Testis (tissue), 3 donors: ENCODE results near the gene RASA3. TPM values are rescaled to one million over a fixed set of nuclear protein-coding genes. Genes with fewer than 3 reads are reported as not detected.

Source experiments
- DNase-seq: peaks from one replicate; pipeline ENCODE4 v3.0.0-alpha.2; 2019
- H3K27ac ChIP-seq, 2 donors: fragments of 200-600 bp; sonication (generic); one replicate each; pipeline ENCODE4 v1.5.1; 2019
- H3K27me3 ChIP-seq: fragments of 200-600 bp; sonication (generic); one replicate; pipeline ENCODE4 v1.5.1; 2019
- H3K36me3 ChIP-seq: fragments of 200-600 bp; sonication (generic); one replicate; pipeline ENCODE4 v1.5.1; 2017; ENCODE audit warnings: low read depth; ENCODE audit errors: missing control alignments
- H3K4me1 ChIP-seq: fragments of 200-600 bp; sonication (generic); one replicate; pipeline ENCODE4 v1.5.1; 2019
- H3K4me3 ChIP-seq, 2 donors: fragments of 200-600 bp; sonication (generic); one replicate each; pipeline ENCODE4 v1.5.1; 2017 to 2019
- H3K9me3 ChIP-seq: fragments of 200-600 bp; sonication (generic); one replicate; pipeline ENCODE4 v1.5.1; 2017
- CTCF ChIP-seq, 3 experiments: fragments of 450-650 bp in 2 of 3; fragments of 200-600 bp in 1 of 3; sonication (generic) in 1 of 3; IDR thresholded peaks; one replicate each; pipeline ENCODE4 v1.5.1; 2016 to 2019; ENCODE audit warnings: antibody characterized with exemption in 3 of 3, mild to moderate bottlenecking in 2 of 3, moderate library complexity in 1 of 3
- POLR2A ChIP-seq: fragments of 450-650 bp; IDR thresholded peaks from one replicate; pipeline ENCODE4 v1.6.1; 2017; ENCODE audit warnings: antibody characterized with exemption, mild to moderate bottlenecking, moderate library complexity
- WGBS, 2 donors: methylation state at CpG; one replicate each; pipeline ENCODE4 v1.1.5; 2018; 5-methylcytosine and 5-hydroxymethylcytosine counted together
- intact Hi-C: fragments of 100-400 bp; cut with DNase I; formaldehyde crosslinking; loops from one replicate; pipeline ENCODE4 v1.15.1; 2023; ENCODE audit warnings: low total_unique reads
- polyA plus RNA-seq: library from polyadenylated mRNA; stranded (reverse); fragments of 350-450 nt; fragmentation: Illumina TruSeq; extraction: RNeasy Lipid Tissue Mini Kit (QIAGEN cat#74804); gene quantifications from one replicate; pipeline ENCODE4 v1.2.3, GENCODE V29; 2014; ENCODE audit warnings: low read depth, low replicate concordance; ENCODE audit not compliant: insufficient read depth
- total RNA-seq, 2 donors: library from RNA; depleted of rRNA; stranded (reverse); fragments of >200 nt; gene quantifications; one replicate each; pipeline ENCODE4 v1.2.3, GENCODE V29; 2016

Gene RASA3
- total and polyA plus RNA-seq, 3 donors from 2014 or later, result 13.2 to 21.6 (median 16.4) TPM

GRCh38 chr13:113979791-113980471, 152.5 kb downstream of the RASA3 start:
- no peaks in the 10 kb centered on the region for H3K36me3 ChIP-seq
- TF ChIP-seq POLR2A (no peak), CTCF (IDR thresholded peaks at IDR 0.05) (no peak)
- no peak for DNase-seq
- no peak overlapping the region for H3K4me3 ChIP-seq
- no peak overlapping the region for H3K27ac ChIP-seq
- H3K27me3 ChIP-seq, result no peaks in the 10 kb centered on the region
- 82 to 88% methylated on average over 19 to 20 of the region's 20 CpGs for WGBS, 2 donors
- intact Hi-C loops, result no loop called here
- no peaks in the 10 kb centered on the region for H3K4me1 ChIP-seq
- H3K9me3 ChIP-seq, result no peaks in the 10 kb centered on the region

GRCh38 chr13:113978741-113979481, 153.5 kb downstream of the RASA3 start:
- Histone ChIP-seq H3K27me3 (no peaks in the 10 kb centered on the region), H3K36me3 (no peaks in the 10 kb centered on the region), H3K4me3 (no peak overlapping the region), H3K9me3 (no peaks in the 10 kb centered on the region), H3K4me1 (no peaks in the 10 kb centered on the region), H3K27ac (no peak overlapping the region)
- DNase-seq, result no peak
- intact Hi-C loops, result no loop called here
- TF ChIP-seq CTCF (IDR thresholded peaks at IDR 0.05), result no peak
- TF ChIP-seq POLR2A, result no peak
- 90 to 94% methylated on average over 24 to 41 of the region's 41 CpGs for WGBS, 2 donors

GRCh38 chr13:113977976-113978375, 154.4 kb downstream of the RASA3 start:
- H3K4me3 ChIP-seq, result no peak overlapping the region
- intact Hi-C loops, result no loop called here
- WGBS, 2 donors, result 74 to 84% methylated on average over 13 of the region's 13 CpGs
- H3K9me3 ChIP-seq, result no peaks in the 10 kb centered on the region
- DNase-seq, result no peak
- H3K36me3 ChIP-seq, result no peaks in the 10 kb centered on the region
- H3K4me1 ChIP-seq, result no peaks in the 10 kb centered on the region
- H3K27ac ChIP-seq, result no peak overlapping the region
- no peaks in the 10 kb centered on the region for H3K27me3 ChIP-seq
- TF ChIP-seq POLR2A (no peak), CTCF (IDR thresholded peaks at IDR 0.05) (no peak)

GRCh38 chr13:113976711-113977684, 155.4 kb downstream of the RASA3 start:
- H3K27me3 ChIP-seq, result no peaks in the 10 kb centered on the region
- WGBS, 2 donors, result 84% methylated on average over 13 to 18 of the region's 21 CpGs
- no peaks in the 10 kb centered on the region for H3K9me3 ChIP-seq
- TF ChIP-seq POLR2A, result no peak
- no peak for TF ChIP-seq CTCF (IDR thresholded peaks at IDR 0.05)
- intact Hi-C loops, result no loop called here
- no peak overlapping the region for H3K27ac ChIP-seq
- no peak for DNase-seq
- no peaks in the 10 kb centered on the region for H3K36me3 ChIP-seq
- H3K4me1 ChIP-seq, result no peaks in the 10 kb centered on the region
- no peak overlapping the region for H3K4me3 ChIP-seq
